Activated CD4-positive, alpha-beta T cell treated with anti-CD3 and anti-CD28 coated beads, Interleukin-2, amount 10 ng/mL, durations not matched to agents 24 days and 14 days (primary cell): ENCODE data around the gene CTNNA3. TPM values are rescaled to one million over a fixed set of nuclear protein-coding genes. Genes with fewer than 3 reads are reported as not detected.
"Not testable (repeated sequence)": the region's sequence is repeated elsewhere in the genome, so short reads cannot be mapped to it uniquely, and the experiment has no call there.

Source experiments
- DNase-seq: peaks from one replicate; pipeline ENCODE4 v3.0.0; 2022
- H3K27ac Mint-ChIP-seq: one replicate; pipeline ENCODE4 v1.8.0; 2022; ENCODE audit warnings: mild to moderate bottlenecking, mixed read lengths
- H3K27me3 Mint-ChIP-seq: one replicate; pipeline ENCODE4 v1.8.0; 2022; ENCODE audit warnings: mixed read lengths
- H3K36me3 Mint-ChIP-seq: one replicate; pipeline ENCODE4 v1.8.0; 2022; ENCODE audit warnings: low read depth, mild to moderate bottlenecking, mixed read lengths
- H3K4me1 Mint-ChIP-seq: one replicate; pipeline ENCODE4 v1.8.0; 2021; ENCODE audit warnings: mixed read lengths
- H3K4me3 Mint-ChIP-seq: one replicate; pipeline ENCODE4 v1.8.0; 2022; ENCODE audit warnings: mild to moderate bottlenecking, moderate library complexity, mixed read lengths
- H3K9me3 Mint-ChIP-seq: one replicate; pipeline ENCODE4 v1.8.0; 2021; ENCODE audit warnings: mixed read lengths
- intact Hi-C: fragments of 100-400 bp; cut with micrococcal nuclease; formaldehyde crosslinking; loops from one replicate; pipeline ENCODE4 v1.15.1; 2023
- total RNA-seq: library from RNA; stranded (reverse); gene quantifications from 2 replicates; pipeline ENCODE4 v1.2.3, GENCODE V29; 2022

CTNNA3 gene
- total RNA-seq, 1 donor from 2014 or later, result not detected

- no peaks in the 10 kb centered on the region for H3K9me3 Mint-ChIP-seq
- no peak overlapping the region for H3K27ac Mint-ChIP-seq
- no peak overlapping the region for H3K4me3 Mint-ChIP-seq
- intact Hi-C loops, result no loop called here
- no peak for DNase-seq
- no peaks in the 10 kb centered on the region for H3K4me1 Mint-ChIP-seq
- H3K27me3 Mint-ChIP-seq, result no peaks in the 10 kb centered on the region
- H3K36me3 Mint-ChIP-seq, result no peaks in the 10 kb centered on the region
Observed at GRCh38 chr10:66394342-66395063, 1301.5 kb downstream of the CTNNA3 start.

GRCh38 chr10:66390926-66391325 lies 1305.1 kb downstream of the CTNNA3 start:
- Mint-ChIP-seq H3K9me3 (no peaks in the 10 kb centered on the region), H3K36me3 (no peaks in the 10 kb centered on the region), H3K4me3 (no peak overlapping the region), H3K27ac (no peak overlapping the region), H3K27me3 (no peaks in the 10 kb centered on the region), H3K4me1 (no peaks in the 10 kb centered on the region)
- intact Hi-C loops, result no loop called here
- DNase-seq, result no peak

DNA sequence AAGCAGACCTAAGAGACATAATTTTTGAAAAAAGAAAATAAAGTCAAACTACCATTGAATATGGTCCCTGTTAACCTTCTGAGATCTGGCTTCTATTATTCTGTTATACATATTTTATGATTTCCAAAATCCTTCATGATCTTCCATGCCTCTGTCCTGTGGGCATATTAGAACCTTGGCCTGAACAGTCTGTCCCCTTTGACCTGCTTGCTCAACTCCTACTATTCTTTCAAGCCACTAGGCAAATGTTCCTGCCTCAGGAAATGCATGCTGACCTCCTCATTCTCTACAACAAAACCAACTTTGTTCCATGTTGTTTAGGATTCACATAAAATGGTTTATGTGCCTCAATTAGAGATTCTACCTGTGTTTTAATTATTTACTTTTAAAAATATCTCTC lies 1315.0 kb downstream of the CTNNA3 start:
- H3K27ac Mint-ChIP-seq, result no peak overlapping the region
- intact Hi-C loops, result no loop called here
- H3K4me1 Mint-ChIP-seq, result no peaks in the 10 kb centered on the region
- H3K27me3 Mint-ChIP-seq, result no peaks in the 10 kb centered on the region
- no peaks in the 10 kb centered on the region for H3K36me3 Mint-ChIP-seq
- no peak for DNase-seq
- peaks cover 9% of the 10 kb centered on the region for H3K9me3 Mint-ChIP-seq
- no peak overlapping the region for H3K4me3 Mint-ChIP-seq

GRCh38 chr10:66378117-66378876 lies 1317.7 kb downstream of the CTNNA3 start:
- DNase-seq, result no peak
- Mint-ChIP-seq H3K27ac (no peak overlapping the region), H3K4me1 (no peaks in the 10 kb centered on the region), H3K9me3 (peaks cover 11% of the 10 kb centered on the region), H3K27me3 (no peaks in the 10 kb centered on the region), H3K36me3 (no peaks in the 10 kb centered on the region), H3K4me3 (no peak overlapping the region)
- intact Hi-C loops, result no loop called here

GRCh38 chr10:66368146-66368545 lies 1327.8 kb downstream of the CTNNA3 start:
- no peak overlapping the region for H3K4me3 Mint-ChIP-seq
- H3K27ac Mint-ChIP-seq, result no peak overlapping the region
- H3K9me3 Mint-ChIP-seq, result peaks cover 4% of the 10 kb centered on the region
- H3K4me1 Mint-ChIP-seq, result no peaks in the 10 kb centered on the region
- no peak for DNase-seq
- H3K36me3 Mint-ChIP-seq, result no peaks in the 10 kb centered on the region
- intact Hi-C loops, result no loop called here
- H3K27me3 Mint-ChIP-seq, result no peaks in the 10 kb centered on the region

DNA sequence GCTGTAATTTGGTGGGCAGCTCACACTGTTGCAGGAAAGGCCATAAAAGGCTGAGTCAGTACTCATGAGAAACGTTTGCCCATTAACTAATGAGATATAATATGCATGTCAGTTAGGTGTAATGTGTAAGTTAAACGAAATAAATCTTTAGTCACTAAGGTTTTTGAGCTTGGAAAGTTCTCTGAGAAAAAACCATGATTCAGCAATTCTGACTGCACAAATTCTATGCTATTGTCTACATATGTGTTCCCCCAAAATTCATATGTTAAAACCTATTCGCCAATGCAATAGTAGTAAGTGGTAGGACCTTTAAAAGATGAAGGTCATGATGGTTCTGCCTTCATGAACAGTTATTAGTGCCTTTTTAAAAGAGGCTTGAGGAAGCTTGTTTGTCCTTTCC lies 1329.8 kb downstream of the CTNNA3 start:
- Mint-ChIP-seq H3K27me3 (no peaks in the 10 kb centered on the region), H3K4me3 (no peak overlapping the region), H3K9me3 (peaks cover 4% of the 10 kb centered on the region), H3K27ac (no peak overlapping the region), H3K36me3 (no peaks in the 10 kb centered on the region), H3K4me1 (no peaks in the 10 kb centered on the region)
- intact Hi-C loops, result no loop called here
- DNase-seq, result no peak

- H3K27ac Mint-ChIP-seq, result no peak overlapping the region
- DNase-seq, result no peak
- H3K4me1 Mint-ChIP-seq, result no peaks in the 10 kb centered on the region
- H3K27me3 Mint-ChIP-seq, result no peaks in the 10 kb centered on the region
- intact Hi-C loops, result no loop called here
- H3K4me3 Mint-ChIP-seq, result no peak overlapping the region
- peaks cover 4% of the 10 kb centered on the region for H3K9me3 Mint-ChIP-seq
- no peaks in the 10 kb centered on the region for H3K36me3 Mint-ChIP-seq
Observed at GRCh38 chr10:66365686-66366085, 1330.3 kb downstream of the CTNNA3 start.

DNA sequence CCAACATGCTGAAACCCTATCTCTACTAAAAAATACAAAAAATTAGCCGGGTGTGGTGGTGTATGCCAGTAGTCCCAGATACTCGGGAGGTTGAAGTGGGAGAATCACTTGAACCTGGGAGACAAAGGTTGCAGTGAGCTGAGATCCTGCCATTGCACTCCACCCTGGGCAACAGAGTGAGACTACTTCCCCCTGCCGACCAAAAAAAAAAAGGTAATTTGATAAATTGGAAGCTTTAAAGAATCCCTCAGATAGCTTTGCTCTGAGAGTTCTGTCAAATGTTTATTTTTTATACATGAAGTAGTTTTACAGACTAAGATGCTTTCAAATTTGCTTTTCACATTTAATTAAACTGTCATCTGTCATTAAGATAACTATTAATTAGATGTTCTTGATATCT lies 1333.5 kb downstream of the CTNNA3 start:
- Mint-ChIP-seq H3K27ac (no peak overlapping the region), H3K36me3 (no peaks in the 10 kb centered on the region), H3K4me1 (no peaks in the 10 kb centered on the region), H3K27me3 (no peaks in the 10 kb centered on the region), H3K4me3 (no peak overlapping the region), H3K9me3 (peaks cover 4% of the 10 kb centered on the region)
- intact Hi-C loops, result no loop called here
- no peak for DNase-seq

- H3K9me3 Mint-ChIP-seq, DNase-seq, H3K27ac Mint-ChIP-seq, H3K4me1 Mint-ChIP-seq, H3K36me3 Mint-ChIP-seq, H3K27me3 Mint-ChIP-seq, intact Hi-C loops, H3K4me3 Mint-ChIP-seq: not testable (repeated sequence)
Observed at GRCh38 chr10:66353822-66354221, 1342.2 kb downstream of the CTNNA3 start.

DNA sequence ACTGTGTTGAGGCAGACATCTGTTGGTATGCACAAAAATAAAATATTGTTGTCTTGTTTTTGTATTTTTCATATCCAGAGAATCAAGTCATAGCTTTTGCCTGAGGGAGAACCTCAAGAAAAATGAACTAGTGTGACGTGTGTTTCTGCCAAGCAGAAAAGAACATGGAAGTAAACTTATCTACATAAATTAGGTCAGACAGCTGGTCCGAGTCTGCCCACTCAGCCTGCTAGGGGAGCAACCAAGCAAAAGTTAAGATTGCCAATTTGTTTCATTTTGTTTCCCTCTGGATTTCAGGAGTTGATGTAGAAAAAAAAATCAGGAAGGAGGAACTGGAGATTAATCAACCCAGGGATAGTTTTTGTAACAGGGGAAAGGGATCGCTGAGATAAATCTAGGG lies 1342.6 kb downstream of the CTNNA3 start:
- Mint-ChIP-seq H3K27ac (no peak overlapping the region), H3K4me1 (no peaks in the 10 kb centered on the region), H3K9me3 (no peaks in the 10 kb centered on the region), H3K27me3 (no peaks in the 10 kb centered on the region), H3K4me3 (no peak overlapping the region), H3K36me3 (no peaks in the 10 kb centered on the region)
- no peak for DNase-seq
- intact Hi-C loops, result no loop called here

GRCh38 chr10:66350622-66351399 lies 1345.2 kb downstream of the CTNNA3 start:
- no peaks in the 10 kb centered on the region for H3K9me3 Mint-ChIP-seq

DNA sequence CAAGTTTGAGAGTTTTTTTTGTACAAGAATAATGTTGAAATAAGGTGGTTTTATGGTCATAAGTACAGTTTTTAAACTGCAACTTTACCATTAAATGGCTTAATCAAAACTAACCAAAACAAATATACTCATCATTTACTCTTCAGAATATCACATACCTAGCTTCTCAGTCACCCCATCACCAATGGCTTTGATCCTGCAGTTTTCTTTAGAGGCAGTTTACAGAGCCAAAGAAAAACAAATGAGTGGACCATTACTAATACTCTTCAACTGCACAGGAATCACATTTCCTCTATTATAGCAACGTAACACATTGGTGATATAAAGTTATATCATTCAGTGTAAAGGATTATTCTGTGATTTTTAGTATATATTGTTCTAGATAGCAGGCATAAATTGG lies 1346.3 kb downstream of the CTNNA3 start:
- intact Hi-C loops, result no loop called here
- H3K27me3 Mint-ChIP-seq, result no peaks in the 10 kb centered on the region
- no peak overlapping the region for H3K27ac Mint-ChIP-seq
- H3K4me3 Mint-ChIP-seq, result no peak overlapping the region
- H3K9me3 Mint-ChIP-seq, result no peaks in the 10 kb centered on the region
- DNase-seq, result no peak
- H3K4me1 Mint-ChIP-seq, result no peaks in the 10 kb centered on the region
- H3K36me3 Mint-ChIP-seq, result no peaks in the 10 kb centered on the region

More at GRCh38 chr10:66350622-66351399, 1345.2 kb downstream of the CTNNA3 start:
- no peaks in the 10 kb centered on the region for H3K4me1 Mint-ChIP-seq
- H3K27ac Mint-ChIP-seq, result no peak overlapping the region
- no peak for DNase-seq
- no peaks in the 10 kb centered on the region for H3K36me3 Mint-ChIP-seq
- intact Hi-C loops, result no loop called here
- H3K27me3 Mint-ChIP-seq, result no peaks in the 10 kb centered on the region
- no peak overlapping the region for H3K4me3 Mint-ChIP-seq

GRCh38 chr10:66349076-66349475 lies 1346.9 kb downstream of the CTNNA3 start:
- Mint-ChIP-seq H3K27ac (no peak overlapping the region), H3K9me3 (no peaks in the 10 kb centered on the region), H3K4me1 (no peaks in the 10 kb centered on the region), H3K36me3 (no peaks in the 10 kb centered on the region), H3K27me3 (no peaks in the 10 kb centered on the region), H3K4me3 (no peak overlapping the region)
- intact Hi-C loops, result no loop called here
- no peak for DNase-seq

- Mint-ChIP-seq H3K27me3 (no peaks in the 10 kb centered on the region), H3K9me3 (peaks cover 4% of the 10 kb centered on the region), H3K4me1 (no peaks in the 10 kb centered on the region), H3K36me3 (no peaks in the 10 kb centered on the region), H3K4me3 (no peak overlapping the region), H3K27ac (no peak overlapping the region)
- DNase-seq, result no peak
- intact Hi-C loops, result no loop called here
Observed at GRCh38 chr10:66337211-66337610, 1358.8 kb downstream of the CTNNA3 start.
